Measurements from ENCODE around the gene DLAT.

DNA sequence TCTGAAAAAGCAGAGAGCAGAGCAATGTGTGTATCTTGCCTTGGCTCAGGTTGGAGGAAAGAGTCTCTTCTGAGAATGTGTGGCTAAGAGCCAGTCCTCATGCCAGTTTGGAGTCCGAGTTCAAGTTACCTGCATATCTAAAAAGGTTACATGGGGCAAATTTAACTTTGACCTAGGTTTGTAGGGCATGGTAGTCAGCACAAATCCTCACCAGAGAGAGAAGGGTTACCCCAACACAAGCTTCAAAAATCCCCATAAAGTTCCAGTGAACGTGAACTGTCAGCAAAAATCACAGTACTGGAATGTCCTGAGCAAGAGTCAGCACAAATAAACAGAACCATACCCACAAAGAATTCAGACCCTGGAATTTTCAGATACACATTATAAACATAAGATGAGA lies 75.3 kb downstream of the DLAT start:
- TF ChIP-seq, protein P1, sequence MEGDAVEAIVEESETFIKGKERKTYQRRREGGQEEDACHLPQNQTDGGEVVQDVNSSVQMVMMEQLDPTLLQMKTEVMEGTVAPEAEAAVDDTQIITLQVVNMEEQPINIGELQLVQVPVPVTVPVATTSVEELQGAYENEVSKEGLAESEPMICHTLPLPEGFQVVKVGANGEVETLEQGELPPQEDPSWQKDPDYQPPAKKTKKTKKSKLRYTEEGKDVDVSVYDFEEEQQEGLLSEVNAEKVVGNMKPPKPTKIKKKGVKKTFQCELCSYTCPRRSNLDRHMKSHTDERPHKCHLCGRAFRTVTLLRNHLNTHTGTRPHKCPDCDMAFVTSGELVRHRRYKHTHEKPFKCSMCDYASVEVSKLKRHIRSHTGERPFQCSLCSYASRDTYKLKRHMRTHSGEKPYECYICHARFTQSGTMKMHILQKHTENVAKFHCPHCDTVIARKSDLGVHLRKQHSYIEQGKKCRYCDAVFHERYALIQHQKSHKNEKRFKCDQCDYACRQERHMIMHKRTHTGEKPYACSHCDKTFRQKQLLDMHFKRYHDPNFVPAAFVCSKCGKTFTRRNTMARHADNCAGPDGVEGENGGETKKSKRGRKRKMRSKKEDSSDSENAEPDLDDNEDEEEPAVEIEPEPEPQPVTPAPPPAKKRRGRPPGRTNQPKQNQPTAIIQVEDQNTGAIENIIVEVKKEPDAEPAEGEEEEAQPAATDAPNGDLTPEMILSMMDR (conservative IDR thresholded peaks at IDR 0.05 in 1 of 2, IDR thresholded peaks at IDR 0.05 in 1 of 2; ENCODE audit: extremely low read depth in 1 of 2, insufficient read depth in 1 of 2, low read depth in 1 of 2, low read length in 2 of 2), result no peak
- TF ChIP-seq EZH2 (IDR thresholded peaks at IDR 0.05; ENCODE audit: borderline replicate concordance, low read length), result no peak

Measured in mammary epithelial cell (primary cell).